CD4-positive, alpha-beta T cell (primary cell): ENCODE results near the gene MAP3K8. TPM values are rescaled to one million over a fixed set of nuclear protein-coding genes. Genes with fewer than 3 reads are reported as not detected.

ENCODE experiments used
- ATAC-seq: fragments of 200-7000 bp; cut with Tn5 transposase; one replicate; pipeline ENCODE4 v1.10.0; 2022; ENCODE audit warnings: mild to moderate bottlenecking; ENCODE audit not compliant: poor library complexity
- CTCF ChIA-PET: fragments of 350-600 bp; sonication (Branson Sonifier 250); formaldehyde crosslinking; loops from one replicate; lab custom pipeline; 2021; ENCODE audit warnings: antibody characterized with exemption, inconsistent platforms; lab: Charles Lee
- POLR2A ChIA-PET: fragments of 350-600 bp; sonication (Branson Sonifier 250); formaldehyde crosslinking; loops from one replicate; lab custom pipeline; 2021; ENCODE audit warnings: antibody characterized with exemption, inconsistent platforms; lab: Charles Lee
- DNase-seq, 14 experiments: peaks; one replicate each; pipeline ENCODE4 v3.0.0-alpha.2; 2013 to 2020; ENCODE audit warnings: mixed read lengths in 2 of 14
- H3K27ac ChIP-seq, 2 donors: one replicate each; pipeline versions ENCODE4 v1.5.1 to v1.7.0; 2013; ENCODE audit warnings: low read length in 2 of 2, low read depth in 1 of 2, mild to moderate bottlenecking in 1 of 2
- H3K27me3 ChIP-seq, 2 experiments: 1 replicate in 1 of 2; 2 replicates in 1 of 2; pipeline versions ENCODE4 v1.6.1 to v1.7.0; 2013; ENCODE audit warnings: low read length in 2 of 2, control low read depth in 1 of 2, mild to moderate bottlenecking in 1 of 2, moderate library complexity in 1 of 2; ENCODE audit not compliant: insufficient read depth in 2 of 2, control insufficient read depth in 1 of 2
- H3K36me3 ChIP-seq: one replicate; pipeline ENCODE4 v1.6.1; 2013; ENCODE audit warnings: low read length, control low read depth; ENCODE audit not compliant: insufficient read depth
- H3K4me1 ChIP-seq: one replicate; pipeline ENCODE4 v1.6.1; 2013; ENCODE audit warnings: low read length, control low read depth; ENCODE audit not compliant: insufficient read depth
- H3K4me3 ChIP-seq: one replicate; pipeline ENCODE4 v1.5.1; 2013; ENCODE audit warnings: mild to moderate bottlenecking, low read length, moderate library complexity
- H3K9me3 ChIP-seq, 2 experiments: 1 replicate in 1 of 2; 2 replicates in 1 of 2; pipeline versions ENCODE4 v1.6.1 to v1.7.0; 2013; ENCODE audit warnings: low read length in 2 of 2, mild to moderate bottlenecking in 2 of 2, control low read depth in 1 of 2, moderate library complexity in 1 of 2; ENCODE audit not compliant: control insufficient read depth in 1 of 2, insufficient read depth in 1 of 2
- H3K27ac Mint-ChIP-seq: one replicate; pipeline ENCODE4 v1.8.0; 2020; ENCODE audit warnings: mixed read lengths
- H3K27me3 Mint-ChIP-seq: one replicate; pipeline ENCODE4 v1.8.0; 2021; ENCODE audit warnings: mixed read lengths
- H3K36me3 Mint-ChIP-seq: one replicate; pipeline ENCODE4 v1.8.0; 2021; ENCODE audit warnings: low read depth, mixed read lengths
- H3K4me1 Mint-ChIP-seq: one replicate; pipeline ENCODE4 v1.8.0; 2021; ENCODE audit warnings: low read depth, mixed read lengths
- H3K4me3 Mint-ChIP-seq: one replicate; pipeline ENCODE4 v1.8.0; 2020; ENCODE audit warnings: mild to moderate bottlenecking, mixed read lengths
- H3K9me3 Mint-ChIP-seq: one replicate; pipeline ENCODE4 v1.8.0; 2020; ENCODE audit warnings: mixed read lengths
- CTCF ChIP-seq: fragments of 200-600 bp; IDR thresholded peaks from one replicate; pipeline ENCODE4 v1.8.0; 2022; ENCODE audit warnings: antibody characterized with exemption, mild to moderate bottlenecking
- intact Hi-C, 2 experiments: fragments of 100-400 bp; cut with DNase I in 1 of 2; cut with micrococcal nuclease in 1 of 2; formaldehyde crosslinking; loops; one replicate each; pipeline versions ENCODE4 v1.15.1 to v1.9.0; 2023 to 2025; cut with DNase I, micrococcal nuclease
- total RNA-seq, 174 experiments: library from RNA in 2 of 174; stranded (reverse) in 2 of 174; gene quantifications; one replicate each; pipeline ENCODE4 v1.2.3 and lab custom pipeline; 2021 to 2026

The MAP3K8 gene
- total RNA-seq, 2 experiments from 2014 or later = 27.3 to 28.9 TPM

- Mint-ChIP-seq H3K4me1 (peaks cover 14% of the 10 kb centered on the region), H3K36me3 (peaks cover 13% of the 10 kb centered on the region), H3K9me3 (no peaks in the 10 kb centered on the region), H3K27me3 (no peaks in the 10 kb centered on the region), H3K27ac (no peak overlapping the region), H3K4me3 (no peak overlapping the region)
- no peak for ATAC-seq
- Histone ChIP-seq H3K4me1 (peaks cover 25% of the 10 kb centered on the region), H3K36me3 (peaks cover 42% of the 10 kb centered on the region), H3K27ac (no peak overlapping the region), H3K9me3 (no peaks in the 10 kb centered on the region), H3K4me3 (no peak overlapping the region), H3K27me3 (no peaks in the 10 kb centered on the region)
- no peak for DNase-seq
- TF ChIP-seq CTCF = no peak
- intact Hi-C loops = no loop called here
- CTCF ChIA-PET = no interaction called here
- POLR2A ChIA-PET = no interaction called here
These were observed 26.1 kb downstream of the MAP3K8 start for GRCh38 chr10:30460121-30460520.

- no peak for DNase-seq
- ChIA-PET CTCF (no interaction called here), POLR2A (interaction anchor here (1.3 kb wide), 1 partner anchor 67 kb away, joined by 3 read pairs; no protein-coding TSS in a partner anchor)
- Mint-ChIP-seq H3K27me3 (no peaks in the 10 kb centered on the region), H3K9me3 (no peaks in the 10 kb centered on the region), H3K36me3 (peaks cover 13% of the 10 kb centered on the region), H3K4me1 (no peaks in the 10 kb centered on the region), H3K27ac (no peak overlapping the region), H3K4me3 (no peak overlapping the region)
- no peak overlapping the region for H3K27ac ChIP-seq
- H3K4me3 ChIP-seq = no peak overlapping the region
- peaks cover 42% of the 10 kb centered on the region for H3K36me3 ChIP-seq
- no peaks in the 10 kb centered on the region for H3K9me3 ChIP-seq
- H3K4me1 ChIP-seq = peaks cover 8% of the 10 kb centered on the region
- no peak for TF ChIP-seq CTCF
- intact Hi-C loops = no loop called here
- no peaks in the 10 kb centered on the region for H3K27me3 ChIP-seq
- no peak for ATAC-seq
These were observed 28.5 kb downstream of the MAP3K8 start for GRCh38 chr10:30462513-30462912.

GRCh38 chr10:30463944-30464451 is 30.0 kb downstream of the MAP3K8 start:
- no peak overlapping the region for H3K4me3 Mint-ChIP-seq
- no peak for TF ChIP-seq CTCF
- peaks cover 32% of the 10 kb centered on the region for H3K36me3 ChIP-seq
- no peak overlapping the region for H3K27ac ChIP-seq
- peaks cover 13% of the 10 kb centered on the region for H3K4me1 ChIP-seq
- no peak overlapping the region for H3K4me3 ChIP-seq
- ATAC-seq = no peak
- no peak overlapping the region for H3K27ac Mint-ChIP-seq
- no peak for DNase-seq
- ChIA-PET POLR2A (interaction anchor here (0.9 kb wide), 1 partner anchor 65 kb away, joined by 3 read pairs; no protein-coding TSS in a partner anchor), CTCF (no interaction called here)
- H3K36me3 Mint-ChIP-seq = peaks cover 13% of the 10 kb centered on the region
- intact Hi-C loops = no loop called here
- no peaks in the 10 kb centered on the region for H3K27me3 ChIP-seq
- H3K9me3 ChIP-seq = no peaks in the 10 kb centered on the region
- H3K9me3 Mint-ChIP-seq = no peaks in the 10 kb centered on the region
- no peaks in the 10 kb centered on the region for H3K27me3 Mint-ChIP-seq
- H3K4me1 Mint-ChIP-seq = peaks cover 7% of the 10 kb centered on the region
